A204.1 (cell line): ENCODE measurements around the gene NMNAT2.
A peak's percentile ranks its signal among the peaks of the same experiment; 100 is the strongest.
"Not testable (repeated sequence)": the region's sequence is repeated elsewhere in the genome, so short reads cannot be mapped to it uniquely, and the experiment has no call there.

Source experiments
- FAIRE-seq: peaks from 2 replicates; lab custom pipeline; 2012; peaks lifted over from hg19 to GRCh38; lab: Jason Lieb, UNC

Gene NMNAT2

DNA sequence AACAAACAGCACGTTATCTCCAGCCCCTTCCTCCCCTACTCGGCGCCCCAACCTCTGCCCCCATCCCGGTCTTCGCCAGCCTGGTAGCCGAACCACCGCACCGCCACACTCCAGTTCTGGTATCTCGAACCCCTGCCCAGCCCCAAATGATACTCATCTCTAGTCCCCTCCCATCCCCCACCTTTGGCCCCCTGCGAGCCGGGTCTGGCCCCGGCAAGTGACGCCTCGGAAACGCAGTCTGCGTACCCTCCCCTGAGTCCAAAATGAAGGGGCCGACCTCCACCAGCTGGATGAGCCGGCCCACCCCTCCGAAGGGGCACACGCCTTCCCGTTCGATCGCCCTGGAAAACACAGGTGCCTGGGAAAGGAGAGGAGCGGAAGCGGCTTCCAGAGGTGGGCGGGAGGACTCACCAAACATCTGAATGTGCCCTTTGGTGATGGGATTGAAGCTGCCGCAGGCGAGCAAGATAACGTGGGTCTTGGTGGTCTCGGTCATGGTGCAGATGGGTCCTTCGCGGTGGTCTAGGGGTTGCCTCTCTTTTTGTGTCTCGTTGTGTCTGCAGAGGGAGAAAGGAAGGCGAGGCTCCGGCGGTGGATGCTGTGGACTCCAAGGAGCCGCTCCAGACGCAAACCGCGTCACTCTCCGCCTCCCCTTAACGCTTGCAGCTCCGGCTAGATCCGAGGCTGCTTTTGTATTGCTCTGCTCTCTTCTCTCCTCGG is at the start of gene NMNAT2:
Gene NMNAT2 (minus strand): TSS at position 609 of the 720 bp plus-strand sequence. CDS start 113 bp downstream, at position 496.
- no peak for FAIRE-seq

DNA sequence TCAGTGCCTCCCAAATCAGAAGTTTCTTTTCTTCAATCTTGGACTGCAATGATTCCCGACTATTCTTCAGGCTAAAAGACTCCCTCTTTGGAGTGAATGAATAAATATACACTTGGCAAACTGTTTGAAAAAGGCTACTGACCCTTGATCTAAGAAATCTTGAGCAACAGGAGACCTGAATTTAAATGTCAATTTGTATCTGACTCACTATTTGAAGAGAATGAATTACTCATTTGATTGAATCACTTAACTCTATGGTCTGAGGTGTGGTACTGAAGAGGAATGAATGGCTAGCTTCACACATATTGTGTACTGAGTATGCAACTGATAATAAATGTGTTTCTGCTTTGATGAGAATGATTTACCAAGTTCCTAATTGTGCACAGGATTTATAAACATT is 49.5 kb upstream of the NMNAT2 start:
- FAIRE-seq, result no peak

DNA sequence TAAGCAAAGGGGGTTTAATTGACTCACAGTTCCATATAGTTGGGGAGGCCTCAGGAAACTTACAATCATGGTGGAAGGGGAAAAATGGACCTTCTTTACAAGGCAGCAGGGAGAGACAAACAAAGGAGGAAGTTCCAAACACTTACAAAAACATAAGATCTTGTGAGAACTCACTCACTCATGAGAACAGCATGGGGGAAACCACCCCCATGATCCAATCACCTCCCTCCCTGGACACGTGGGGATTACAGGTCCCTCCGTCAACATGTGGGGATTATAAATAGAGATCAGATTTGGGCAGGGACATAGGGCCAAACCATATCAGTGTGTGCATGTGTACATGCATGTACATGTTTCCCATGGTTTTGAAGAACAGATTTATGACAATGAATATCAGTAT is 48.6 kb upstream of the NMNAT2 start:
- FAIRE-seq, result no peak

DNA sequence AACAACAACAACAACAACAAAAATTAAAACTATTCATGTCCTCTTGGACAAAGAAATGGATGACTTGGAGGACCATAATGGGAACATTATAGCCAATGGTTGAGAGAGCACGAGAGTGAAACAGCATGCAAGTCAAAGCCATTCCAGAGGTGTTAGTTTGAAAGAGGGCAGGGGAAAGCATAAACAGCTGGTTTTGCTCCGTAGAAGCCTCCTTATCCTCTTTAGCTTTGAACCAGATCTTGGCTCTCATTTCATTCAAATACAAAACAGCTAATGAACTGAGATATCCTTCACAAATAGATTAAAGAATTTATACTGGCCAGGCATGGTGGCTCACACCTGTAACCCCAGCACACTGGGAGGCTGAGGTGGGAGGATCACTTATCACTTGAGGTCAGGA is 45.4 kb upstream of the NMNAT2 start:
- FAIRE-seq, result no peak

DNA sequence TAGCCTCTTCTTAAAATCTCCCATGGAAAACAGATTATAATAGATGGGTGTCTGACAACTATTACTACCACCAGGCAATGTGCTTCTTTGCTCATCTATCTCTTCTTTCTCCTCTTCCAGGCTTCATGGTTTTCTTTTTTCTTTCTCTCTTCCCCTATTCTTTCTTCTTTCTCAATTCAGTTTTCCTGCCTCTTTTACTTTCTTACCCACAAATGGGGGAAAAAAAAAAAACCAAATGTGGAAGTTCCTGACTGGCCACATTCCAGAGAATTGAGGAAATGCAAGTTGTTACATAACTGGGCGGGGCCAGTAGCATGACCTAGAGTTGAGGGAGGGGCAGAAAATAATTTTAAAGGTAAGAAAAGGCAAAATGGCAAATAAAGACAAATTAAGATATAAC is 43.2 kb upstream of the NMNAT2 start:
- FAIRE-seq, result no peak

DNA sequence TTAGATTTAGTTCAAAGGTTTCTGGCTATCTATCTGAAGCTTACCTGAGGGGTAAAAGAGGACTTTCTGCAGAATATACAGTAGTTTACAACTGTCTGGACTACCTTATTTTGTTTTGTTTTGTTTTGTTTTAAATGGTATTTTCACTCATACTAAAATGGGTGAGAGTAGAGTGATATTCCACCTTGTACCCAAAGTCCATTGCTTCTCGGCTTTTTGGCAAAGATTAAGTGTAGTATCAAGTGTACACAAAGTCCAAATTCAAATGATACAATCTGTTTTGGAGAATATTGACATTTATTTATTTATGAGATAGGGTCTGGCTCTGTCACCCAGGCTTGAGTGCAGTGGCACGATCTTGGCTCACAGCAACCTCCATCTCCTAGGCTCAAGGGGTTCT is 42.4 kb upstream of the NMNAT2 start:
- FAIRE-seq, result no peak

DNA sequence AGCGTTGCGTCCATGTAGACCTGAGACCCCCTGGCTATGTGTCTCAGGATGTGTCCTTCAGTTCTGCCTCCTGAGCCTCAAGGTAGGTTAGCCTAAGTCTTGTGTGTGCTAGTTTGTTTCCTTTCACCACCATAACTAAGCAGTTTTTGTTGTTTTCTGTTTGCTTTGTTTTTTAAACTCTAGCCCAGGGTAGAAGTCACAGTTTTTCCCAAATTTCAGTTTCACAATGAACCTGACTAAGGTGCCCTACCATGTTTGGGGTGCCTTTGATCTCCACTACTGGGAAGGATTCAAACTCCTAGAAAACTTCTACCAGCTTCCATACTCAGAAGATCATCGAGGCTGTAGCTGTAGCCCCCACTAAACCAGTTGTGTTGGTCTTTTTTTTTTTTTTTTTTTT is 39.3 kb upstream of the NMNAT2 start:
- no peak for FAIRE-seq

DNA sequence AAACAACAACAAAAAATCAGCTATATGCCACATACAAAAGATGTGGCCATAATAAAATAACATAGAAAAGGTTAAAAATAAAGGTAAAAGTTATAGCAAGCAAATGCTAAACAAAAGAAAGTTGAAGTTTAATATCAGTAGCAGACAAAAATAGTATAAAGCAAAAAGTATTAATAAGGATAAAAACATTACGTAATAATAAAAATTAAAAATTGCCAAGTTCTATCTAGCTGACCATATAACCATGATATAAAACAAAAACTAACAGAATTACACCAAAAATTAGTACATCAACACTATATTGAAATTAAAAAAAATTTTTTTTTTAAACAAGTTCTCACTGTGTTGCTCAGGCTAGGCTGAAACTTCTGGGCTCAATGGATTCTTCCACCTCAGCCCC is 38.6 kb upstream of the NMNAT2 start:
- FAIRE-seq, result peak; percentile 70

DNA sequence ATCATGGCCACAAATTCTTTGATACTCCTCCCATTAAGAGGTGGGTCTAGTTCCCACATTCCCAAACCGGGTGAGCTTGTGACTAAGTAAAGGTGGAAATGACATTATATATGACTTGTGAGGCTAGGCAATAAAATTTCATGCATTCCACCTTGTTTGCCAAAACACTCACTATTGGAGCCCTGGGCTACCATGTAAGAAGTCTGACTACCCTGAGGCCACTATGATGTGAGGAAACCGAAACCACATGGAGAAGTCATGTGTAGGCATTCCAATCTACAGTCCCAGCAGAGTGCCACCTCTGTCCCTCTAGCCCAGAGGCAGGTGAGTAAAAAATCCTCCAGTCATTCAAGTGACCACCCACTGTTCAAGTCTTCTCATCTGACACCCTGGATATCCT is 36.2 kb upstream of the NMNAT2 start:
- FAIRE-seq, result no peak

DNA sequence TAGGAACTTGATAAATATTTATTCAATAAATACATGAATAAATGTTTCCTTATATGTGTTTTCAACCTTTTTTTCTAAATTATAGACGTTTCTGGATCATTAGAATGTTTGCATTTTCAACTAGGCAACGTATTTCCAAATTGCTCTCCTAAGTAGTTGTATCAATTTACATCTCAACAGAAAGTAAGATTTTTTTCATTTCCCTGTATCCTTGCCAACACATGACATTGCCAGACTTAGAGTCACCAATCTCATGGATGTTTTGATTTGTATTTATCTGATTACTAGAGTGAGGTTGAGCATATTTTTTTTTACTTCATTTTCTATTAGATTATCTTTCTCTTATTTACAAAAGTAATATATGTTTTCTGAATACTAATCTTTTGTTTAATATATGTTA is 31.9 kb upstream of the NMNAT2 start:
- FAIRE-seq, result peak; percentile 6

DNA sequence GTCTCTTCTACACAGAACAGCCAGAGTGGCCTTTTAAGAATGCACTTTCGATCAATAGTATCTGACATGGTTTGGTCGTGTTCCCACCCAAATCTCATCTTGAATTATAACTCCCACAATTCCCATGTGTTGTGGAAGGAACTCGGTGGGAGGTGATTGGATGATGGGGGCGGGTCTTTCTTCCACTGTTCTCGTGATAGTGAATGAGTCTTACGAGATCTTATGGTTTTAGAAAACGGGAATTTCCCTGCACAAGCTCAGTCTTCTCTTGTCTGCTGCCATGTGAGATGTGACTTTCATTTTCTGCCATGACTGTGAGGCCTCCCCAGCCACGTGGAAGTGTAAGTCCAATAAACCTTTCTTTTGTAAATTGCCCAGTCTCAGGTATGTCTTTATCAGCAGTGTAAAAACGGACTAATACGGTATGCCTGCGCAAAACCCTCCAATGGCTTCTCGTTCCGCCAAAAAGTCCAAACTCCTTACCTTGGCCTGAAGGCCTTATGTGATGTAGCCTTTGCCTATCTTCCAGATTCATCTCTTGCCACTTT is 31.1 kb upstream of the NMNAT2 start:
- no peak for FAIRE-seq

DNA sequence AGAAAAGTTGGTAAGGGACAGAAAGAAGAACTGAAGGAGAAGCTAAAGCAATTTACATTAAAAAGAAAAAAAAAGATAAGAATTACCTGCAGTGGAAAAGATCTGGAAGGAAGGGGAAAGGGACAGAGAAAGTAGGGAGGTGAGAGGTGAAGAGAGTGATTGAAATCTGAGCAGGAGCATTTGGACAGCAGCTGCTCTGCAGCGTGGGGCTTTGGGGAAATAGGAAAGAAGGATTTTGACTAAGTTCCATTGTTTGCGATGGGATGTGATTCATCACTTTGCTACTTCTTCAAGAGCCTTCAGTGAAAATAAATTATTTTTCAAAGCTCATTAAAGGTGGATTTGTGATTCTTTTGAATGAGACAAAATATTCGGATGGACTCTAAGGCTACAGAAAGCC is 26.1 kb upstream of the NMNAT2 start:
- FAIRE-seq, result no peak

DNA sequence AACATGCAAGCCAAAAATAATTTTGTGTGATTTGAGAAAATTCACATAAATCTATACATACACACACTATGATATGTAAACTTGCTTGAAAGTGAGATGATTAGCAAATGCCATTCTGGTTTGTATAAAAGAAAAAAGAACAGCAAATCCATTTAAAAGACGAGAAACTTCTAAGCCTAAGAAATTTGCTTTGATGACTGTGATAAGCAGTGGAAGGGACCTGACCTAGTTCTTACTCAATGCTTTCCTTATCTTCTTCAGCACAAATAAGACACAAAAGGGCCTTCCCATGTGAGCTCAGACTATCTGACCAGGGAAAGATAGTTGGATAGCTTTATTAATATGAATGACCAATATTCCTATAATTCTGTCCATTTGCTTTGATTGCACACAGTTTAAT is 25.3 kb upstream of the NMNAT2 start:
- no peak for FAIRE-seq

DNA sequence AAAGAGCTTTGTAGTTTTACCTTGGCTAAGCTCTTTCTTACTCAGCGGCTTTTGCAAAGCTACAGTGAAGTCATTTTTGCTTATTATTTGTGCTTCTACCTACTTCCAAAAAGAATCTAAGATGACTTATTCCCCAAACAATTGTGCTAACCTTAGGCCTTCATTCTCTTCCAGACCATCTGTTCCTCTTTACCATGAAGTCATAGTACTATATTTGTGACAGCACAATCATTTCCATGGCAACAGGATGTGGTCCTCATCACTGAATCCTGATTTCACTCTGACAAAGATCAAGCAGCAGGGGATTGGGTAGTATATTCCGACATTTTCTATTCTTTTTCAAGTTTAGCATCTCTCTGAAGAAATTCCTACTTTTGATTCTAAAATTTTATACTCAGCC is 24.8 kb upstream of the NMNAT2 start:
- no peak for FAIRE-seq

DNA sequence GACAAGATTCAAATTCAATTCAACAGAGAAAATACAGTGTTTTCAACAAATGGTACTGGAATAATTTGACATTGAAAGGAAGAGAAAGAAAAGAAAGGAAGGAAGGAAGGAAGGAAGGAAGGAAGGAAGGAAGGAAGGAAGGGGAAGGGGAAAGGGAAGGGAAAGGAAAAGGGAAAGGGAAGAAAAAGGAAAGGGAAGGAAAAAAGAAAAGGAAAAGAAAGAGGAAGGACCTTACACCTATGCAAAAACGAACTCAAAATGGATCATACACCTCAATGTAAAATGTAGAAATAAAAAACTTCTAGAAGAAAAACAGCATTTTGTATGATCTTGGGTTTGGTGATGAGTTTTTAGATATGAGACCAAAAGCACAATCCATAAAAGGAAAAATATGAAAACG is 19.9 kb upstream of the NMNAT2 start:
- FAIRE-seq, result no peak

DNA sequence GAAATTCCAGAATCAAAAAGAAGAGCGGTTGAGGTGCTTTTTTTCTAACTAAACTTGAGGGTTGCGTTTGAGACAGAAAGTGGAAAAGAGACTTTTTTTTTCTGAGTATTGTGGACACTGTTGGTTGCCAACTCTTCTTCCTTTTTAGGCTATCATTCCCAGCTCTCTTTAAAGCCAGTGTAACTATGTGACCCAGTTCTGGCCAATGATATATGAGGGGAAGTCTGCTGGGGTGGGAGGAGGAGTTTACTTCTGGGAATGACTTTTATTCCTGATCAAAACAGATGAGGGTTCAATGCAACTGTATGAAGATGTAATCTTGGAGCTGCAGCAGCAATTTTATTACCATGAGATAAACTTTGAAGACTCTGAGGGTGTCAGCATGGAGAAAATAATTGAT is 17.3 kb upstream of the NMNAT2 start:
- FAIRE-seq, result no peak

DNA sequence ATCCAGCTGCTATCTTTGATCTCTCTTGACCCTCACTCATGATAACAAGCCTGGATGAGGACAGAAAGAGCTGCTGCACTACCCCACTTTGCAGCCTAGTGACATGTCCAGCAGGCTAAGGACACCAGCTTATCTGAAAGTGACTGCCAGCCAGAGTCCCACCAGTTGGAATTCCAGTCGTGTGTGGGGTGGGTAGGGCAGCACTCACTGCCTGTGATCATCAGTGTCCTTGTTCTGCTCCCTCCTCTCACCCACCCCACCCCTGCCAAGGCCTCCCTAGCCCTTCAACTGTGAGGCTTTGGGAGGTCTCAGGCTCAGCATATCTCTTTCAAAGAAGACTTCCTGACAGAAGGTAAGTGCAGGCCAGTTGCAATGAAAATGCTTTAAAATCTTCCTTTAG is 15.5 kb upstream of the NMNAT2 start:
- no peak for FAIRE-seq

DNA sequence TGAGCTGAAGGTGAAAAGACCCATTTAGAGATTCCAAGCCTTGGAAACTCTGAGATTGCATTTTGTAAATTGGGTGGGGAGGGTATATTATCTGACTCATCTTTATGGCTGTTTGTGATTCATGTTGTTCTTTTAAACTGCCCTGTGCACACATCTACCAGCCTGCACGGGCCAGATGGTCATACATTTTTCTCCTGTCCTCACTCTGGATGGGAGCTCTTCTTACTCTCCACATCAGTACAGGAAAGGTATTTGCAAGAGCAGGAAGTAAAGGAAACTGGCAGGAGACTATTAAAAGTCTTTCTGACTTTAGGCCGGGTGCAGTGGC is 14.3 kb upstream of the NMNAT2 start:
- no peak for FAIRE-seq

DNA sequence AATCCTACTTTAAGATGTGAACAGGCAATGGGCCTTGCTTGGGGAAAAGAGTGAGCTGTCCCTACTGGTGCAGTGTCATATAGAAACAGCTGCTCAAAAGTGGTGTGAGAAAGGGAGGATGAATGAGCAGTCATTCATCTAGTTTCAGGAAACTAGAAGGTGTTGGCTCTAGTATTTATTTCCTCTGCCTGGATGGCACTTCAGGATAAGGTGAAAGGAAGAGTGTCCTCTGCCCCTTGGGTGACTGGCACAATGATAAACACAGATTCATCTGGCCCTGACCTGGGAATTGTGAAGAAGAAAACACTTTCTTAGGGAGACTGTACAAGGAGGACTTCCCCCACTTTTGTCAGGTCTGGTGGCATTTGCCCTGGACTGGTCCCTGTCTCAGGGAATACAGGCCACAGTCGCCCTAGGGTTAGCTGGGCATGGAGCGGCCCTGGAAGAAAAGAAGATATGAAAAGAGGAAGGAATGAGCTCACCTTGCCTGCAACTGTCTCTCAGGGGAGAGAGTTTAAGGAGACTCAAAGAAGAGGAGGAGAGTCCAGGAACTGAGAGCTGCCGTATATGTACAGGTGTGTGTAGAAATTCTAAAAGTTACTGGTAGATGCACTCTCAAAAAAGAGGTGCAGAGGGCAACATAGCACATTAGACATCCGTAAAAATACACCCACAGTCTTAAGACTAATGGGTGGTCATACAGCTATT is 13.8 kb upstream of the NMNAT2 start:
- no peak for FAIRE-seq

DNA sequence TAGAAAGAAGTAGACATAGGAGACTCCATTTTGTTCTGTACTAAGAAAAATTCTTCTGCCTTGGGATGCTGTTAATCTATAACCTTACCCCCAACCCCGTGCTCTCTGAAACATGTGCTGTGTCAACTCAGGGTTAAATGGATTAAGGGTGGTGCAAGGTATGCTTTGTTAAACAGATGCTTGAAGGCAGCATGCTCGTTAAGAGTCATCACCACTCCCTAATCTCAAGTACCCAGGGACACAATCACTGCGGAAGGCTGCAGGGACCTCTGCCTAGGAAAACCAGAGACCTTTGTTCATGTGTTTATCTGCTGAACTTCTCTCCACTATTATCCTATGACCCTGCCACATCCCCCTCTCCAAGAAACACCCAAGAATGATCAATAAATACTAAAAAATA is 9.4 kb upstream of the NMNAT2 start:
- FAIRE-seq, result not testable (repeated sequence)

DNA sequence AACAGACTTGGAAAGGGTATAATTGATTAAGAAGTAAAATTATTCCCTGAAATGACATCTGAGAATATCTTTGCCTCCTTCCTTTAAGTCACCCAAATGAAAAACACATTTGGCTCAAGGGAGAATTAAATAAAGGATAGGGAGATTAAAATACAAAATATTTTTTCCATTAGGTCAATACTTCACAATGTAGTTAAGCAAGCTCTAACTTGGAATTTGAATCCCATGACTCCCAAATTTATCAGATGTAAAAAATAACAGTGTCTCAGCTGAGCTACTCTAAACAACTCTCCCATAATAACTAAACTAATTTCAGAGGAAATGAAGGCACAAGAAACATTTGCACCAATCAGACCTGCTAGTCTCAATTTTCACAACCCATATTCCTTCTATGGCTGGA is 6.5 kb upstream of the NMNAT2 start:
- no peak for FAIRE-seq

DNA sequence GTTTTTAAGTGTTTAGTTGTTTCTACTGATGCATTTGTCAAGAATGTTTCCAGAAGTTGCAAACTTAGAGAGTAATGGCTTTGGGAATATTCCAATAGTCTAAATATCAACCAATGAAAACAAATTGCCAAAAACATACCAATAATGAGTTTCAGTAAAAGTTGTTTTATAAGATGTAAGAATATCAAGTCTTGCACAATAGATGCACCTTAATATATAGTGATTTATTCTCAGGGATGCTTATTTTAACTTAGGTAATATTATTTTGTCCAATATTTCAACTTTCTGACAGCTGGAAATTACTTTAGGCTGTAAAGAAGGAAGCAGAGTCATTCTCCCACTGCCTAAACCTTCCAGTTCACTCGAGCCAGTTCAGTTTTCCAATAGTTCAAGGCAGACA is 5.4 kb upstream of the NMNAT2 start:
- no peak for FAIRE-seq

DNA sequence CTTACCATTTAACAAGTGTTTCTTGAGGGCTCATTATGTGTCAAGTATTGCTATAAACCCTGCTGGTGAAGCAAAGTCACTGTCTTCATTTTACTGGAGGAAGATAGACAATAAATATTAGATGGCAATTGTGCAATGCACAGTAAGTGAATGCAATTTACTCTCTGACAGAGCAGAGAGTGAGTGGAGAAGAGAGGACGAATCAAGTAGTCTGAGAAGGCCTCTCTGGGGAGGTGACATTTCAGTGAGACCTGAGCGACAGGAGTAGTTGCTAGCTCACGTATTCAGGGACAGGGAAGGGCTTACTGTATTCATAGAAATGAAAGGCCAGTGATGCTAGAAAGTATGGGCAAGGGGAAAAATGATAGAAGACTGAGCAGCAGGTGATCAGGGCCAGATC is 1.2 kb upstream of the NMNAT2 start:
- no peak for FAIRE-seq

DNA sequence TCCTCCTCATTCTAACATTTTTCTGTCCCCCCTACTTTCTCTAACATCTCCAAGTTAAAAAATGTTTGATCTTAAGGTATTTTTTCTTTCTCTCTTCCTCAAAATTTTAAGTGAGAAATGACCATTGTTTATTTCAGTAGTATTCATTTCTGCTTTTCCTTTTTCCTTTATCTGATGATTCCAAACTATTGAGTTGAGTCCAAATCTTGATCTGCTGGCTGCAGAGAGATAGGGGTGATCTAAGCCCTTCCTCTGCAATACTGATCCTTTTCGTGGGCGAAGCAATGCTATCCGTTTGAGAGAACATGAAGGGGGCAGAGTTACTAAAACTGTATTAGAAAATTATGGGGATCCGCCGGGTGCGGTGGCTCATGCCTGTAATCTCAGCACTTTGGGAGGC is 516 bp upstream of the NMNAT2 start:
- no peak for FAIRE-seq
